H9 (cell line): Measurements from ENCODE around the gene LKAAEAR1. TPM values are rescaled to one million over a fixed set of nuclear protein-coding genes. Genes with fewer than 3 reads are reported as not detected.
"Not testable (repeated sequence)": the region's sequence is repeated elsewhere in the genome, so short reads cannot be mapped to it uniquely, and the experiment has no call there.

Source experiments
- DNase-seq: peaks from one replicate; pipeline ENCODE4 v3.0.0-alpha.2; 2017
- H2AFZ ChIP-seq: one replicate; pipeline ENCODE4 v1.6.1; 2013; ENCODE audit warnings: mild to moderate bottlenecking, low read length, control low read depth, moderate library complexity
- H2AK5ac ChIP-seq: 2 replicates; pipeline ENCODE4 v1.6.1; 2013; ENCODE audit warnings: low read length, control low read depth, mixed read lengths; ENCODE audit not compliant: insufficient read length
- H2BK120ac ChIP-seq: one replicate; pipeline ENCODE4 v1.6.1; 2013; ENCODE audit warnings: low read depth, mild to moderate bottlenecking, low read length, control low read depth, inconsistent platforms; ENCODE audit not compliant: poor library complexity, severe bottlenecking
- H2BK12ac ChIP-seq: 2 replicates; pipeline ENCODE4 v1.6.1; 2013; ENCODE audit warnings: low read length, control low read depth, mixed read lengths, low read depth; ENCODE audit not compliant: insufficient read length
- H2BK15ac ChIP-seq: 2 replicates; pipeline ENCODE4 v1.6.1; 2013; ENCODE audit warnings: low read depth, low read length, control low read depth
- H2BK20ac ChIP-seq: one replicate; pipeline ENCODE4 v1.6.1; 2013; ENCODE audit warnings: low read depth, mild to moderate bottlenecking, low read length, control low read depth, inconsistent platforms; ENCODE audit not compliant: poor library complexity, severe bottlenecking
- H2BK5ac ChIP-seq: 2 replicates; pipeline ENCODE4 v1.6.1; 2013; ENCODE audit warnings: low read length, control low read depth, mixed read lengths; ENCODE audit not compliant: insufficient read length
- H3K14ac ChIP-seq: 2 replicates; pipeline ENCODE4 v1.6.1; 2013; ENCODE audit warnings: low read length, control low read depth; ENCODE audit not compliant: insufficient read depth
- H3K18ac ChIP-seq: 2 replicates; pipeline ENCODE4 v1.6.1; 2013; ENCODE audit warnings: low read depth, mild to moderate bottlenecking, mixed read lengths, low read length, control low read depth; ENCODE audit not compliant: insufficient read length
- H3K23ac ChIP-seq: 2 replicates; pipeline ENCODE4 v1.6.1; 2013; ENCODE audit warnings: low read length, control low read depth, mixed read lengths, low read depth; ENCODE audit not compliant: insufficient read length
- H3K23me2 ChIP-seq: 2 replicates; pipeline ENCODE4 v1.6.1; 2013; ENCODE audit warnings: low read depth, mild to moderate bottlenecking, mixed read lengths, low read length, control low read depth; ENCODE audit not compliant: insufficient read length, poor library complexity, severe bottlenecking
- H3K27ac ChIP-seq: 2 replicates; pipeline ENCODE4 v1.5.1; 2013; ENCODE audit warnings: low read length, control low read depth, mixed read lengths, low read depth; ENCODE audit not compliant: insufficient read length
- H3K27me3 ChIP-seq: 2 replicates; pipeline ENCODE4 v1.6.1; 2013; ENCODE audit warnings: low read length, control low read depth, inconsistent platforms; ENCODE audit not compliant: insufficient read depth
- H3K4ac ChIP-seq: 2 replicates; pipeline ENCODE4 v1.6.1; 2013; ENCODE audit warnings: low read depth, mild to moderate bottlenecking, control low read depth, inconsistent platforms, low read length, moderate library complexity
- H3K4me1 ChIP-seq: 2 replicates; pipeline ENCODE4 v1.6.1; 2013; ENCODE audit warnings: low read length, control low read depth, inconsistent platforms; ENCODE audit not compliant: insufficient read depth
- H3K4me2 ChIP-seq: 2 replicates; pipeline ENCODE4 v1.6.1; 2013; ENCODE audit warnings: low read length, control low read depth, mixed read lengths; ENCODE audit not compliant: insufficient read length, insufficient read depth
- H3K56ac ChIP-seq: 2 replicates; pipeline ENCODE4 v1.6.1; 2013; ENCODE audit warnings: low read depth, mild to moderate bottlenecking, mixed read lengths, low read length, control low read depth; ENCODE audit not compliant: insufficient read length
- H3K79me1 ChIP-seq: 2 replicates; pipeline ENCODE4 v1.6.1; 2013; ENCODE audit warnings: low read depth, mild to moderate bottlenecking, moderate library complexity, low read length, control low read depth, inconsistent platforms; ENCODE audit not compliant: insufficient read depth, poor library complexity, severe bottlenecking
- H3K79me2 ChIP-seq: 2 replicates; pipeline ENCODE4 v1.6.1; 2013; ENCODE audit warnings: low read length, control low read depth, inconsistent platforms; ENCODE audit not compliant: insufficient read depth
- H3K9ac ChIP-seq: 2 replicates; pipeline ENCODE4 v1.6.1; 2013; ENCODE audit warnings: low read length, control low read depth, mixed read lengths; ENCODE audit not compliant: insufficient read length; ENCODE audit errors: extremely low read depth
- H3K9me3 ChIP-seq: one replicate; pipeline ENCODE4 v1.6.1; 2013; ENCODE audit warnings: low read depth, low read length, inconsistent platforms; ENCODE audit not compliant: control insufficient read depth
- H3T11ph ChIP-seq: one replicate; pipeline ENCODE4 v1.6.1; 2013; ENCODE audit warnings: mild to moderate bottlenecking, low read length, control low read depth, inconsistent platforms
- H4K20me1 ChIP-seq: one replicate; pipeline ENCODE4 v1.6.1; 2013; ENCODE audit not compliant: control insufficient read depth, insufficient read length, insufficient read depth
- H4K5ac ChIP-seq: 2 replicates; pipeline ENCODE4 v1.6.1; 2013; ENCODE audit warnings: low read depth, mild to moderate bottlenecking, mixed read lengths, low read length, control low read depth; ENCODE audit not compliant: insufficient read length
- H4K8ac ChIP-seq: replicated peaks from 2 replicates; pipeline ENCODE4 v1.6.1; 2013; ENCODE audit warnings: low read length, control low read depth, mixed read lengths, low read depth; ENCODE audit not compliant: insufficient read length
- H4K91ac ChIP-seq: 2 replicates; pipeline ENCODE4 v1.6.1; 2013; ENCODE audit warnings: low read depth, mild to moderate bottlenecking, moderate library complexity, mixed read lengths, low read length, control low read depth; ENCODE audit not compliant: insufficient read length
- H3K27ac Mint-ChIP-seq, 3 experiments: 2 replicates in 2 of 3; 3 replicates in 1 of 3; pipeline ENCODE4 v1.8.0; 2020 to 2021; ENCODE audit warnings: mixed read lengths in 3 of 3, mild to moderate bottlenecking in 1 of 3, moderate library complexity in 1 of 3
- H3K27me3 Mint-ChIP-seq: 2 replicates; pipeline ENCODE4 v1.8.0; 2021; ENCODE audit warnings: low read depth, mild to moderate bottlenecking, moderate library complexity, mixed read lengths
- H3K36me3 Mint-ChIP-seq, 3 experiments: 2 replicates in 2 of 3; 3 replicates in 1 of 3; pipeline ENCODE4 v1.8.0; 2020 to 2021; ENCODE audit warnings: low read depth in 3 of 3, mixed read lengths in 3 of 3; ENCODE audit not compliant: insufficient read depth in 1 of 3
- H3K4me1 Mint-ChIP-seq, 2 experiments: 2 replicates each; pipeline ENCODE4 v1.8.0; 2020; ENCODE audit warnings: mixed read lengths in 2 of 2
- H3K4me3 Mint-ChIP-seq, 2 experiments: 2 replicates in 1 of 2; 3 replicates in 1 of 2; pipeline ENCODE4 v1.8.0; 2020 to 2021; ENCODE audit warnings: mild to moderate bottlenecking in 2 of 2, mixed read lengths in 2 of 2, moderate library complexity in 1 of 2
- H3K9me3 Mint-ChIP-seq, 2 experiments: 2 replicates in 1 of 2; 3 replicates in 1 of 2; pipeline ENCODE4 v1.8.0; 2020; ENCODE audit warnings: mild to moderate bottlenecking in 2 of 2, mixed read lengths in 2 of 2, moderate library complexity in 1 of 2
- WGBS: extraction: QIAGEN DNeasy Blood & Tissue Kit; methylation state at CpG from one replicate; pipeline ENCODE4 v1.1.7; 2013; ENCODE audit warnings: missing lambda C conversion rate, low lambda C conversion rate, mixed read lengths; ENCODE audit not compliant: insufficient read length; ENCODE audit errors: extremely low coverage; 5-methylcytosine and 5-hydroxymethylcytosine counted together
- total RNA-seq: library from RNA; stranded (reverse); gene quantifications from 2 replicates; pipeline ENCODE4 v1.2.1, GENCODE V29; 2021
- TF ChIP-seq, protein P1 (sequence below): fragments of 200-600 bp; sonication (generic); conservative IDR thresholded peaks from 3 replicates; pipeline ENCODE4 v1.8.0; 2021; ENCODE audit warnings: antibody characterized with exemption, mild to moderate bottlenecking

Gene LKAAEAR1
- total RNA-seq, 1 experiment from 2014 or later: 0.39 TPM

- no peaks in the 10 kb centered on the region for H3K79me1 ChIP-seq
- DNase-seq: no peak
- no peak overlapping the region for H3K14ac ChIP-seq
- H3K79me2 ChIP-seq: no peaks in the 10 kb centered on the region
- Mint-ChIP-seq H3K4me1 (peaks cover 6 to 13% of the 10 kb centered on the region in 2 experiments), H3K27ac (no peak overlapping the region; a peak in 1 of 7 replicates), H3K4me3 (no peak overlapping the region; a peak in 1 of 5 replicates), H3K9me3 (peaks cover 4 to 7% of the 10 kb centered on the region in 2 experiments; a peak in 4 of 5 replicates), H3K27me3 (peaks cover 44% of the 10 kb centered on the region), H3K36me3 (no peaks in the 10 kb centered on the region)
- no peak overlapping the region for H3K4ac ChIP-seq
- H3K27me3 ChIP-seq: no peaks in the 10 kb centered on the region; the same call in 1 of the 2 replicates
- H2BK5ac ChIP-seq: no peak overlapping the region
- H3K23ac ChIP-seq: no peak overlapping the region
- H3K4me1 ChIP-seq: no peaks in the 10 kb centered on the region; the same call in 1 of the 2 replicates
- no peak overlapping the region for H2BK120ac ChIP-seq
- TF ChIP-seq, protein P1, sequence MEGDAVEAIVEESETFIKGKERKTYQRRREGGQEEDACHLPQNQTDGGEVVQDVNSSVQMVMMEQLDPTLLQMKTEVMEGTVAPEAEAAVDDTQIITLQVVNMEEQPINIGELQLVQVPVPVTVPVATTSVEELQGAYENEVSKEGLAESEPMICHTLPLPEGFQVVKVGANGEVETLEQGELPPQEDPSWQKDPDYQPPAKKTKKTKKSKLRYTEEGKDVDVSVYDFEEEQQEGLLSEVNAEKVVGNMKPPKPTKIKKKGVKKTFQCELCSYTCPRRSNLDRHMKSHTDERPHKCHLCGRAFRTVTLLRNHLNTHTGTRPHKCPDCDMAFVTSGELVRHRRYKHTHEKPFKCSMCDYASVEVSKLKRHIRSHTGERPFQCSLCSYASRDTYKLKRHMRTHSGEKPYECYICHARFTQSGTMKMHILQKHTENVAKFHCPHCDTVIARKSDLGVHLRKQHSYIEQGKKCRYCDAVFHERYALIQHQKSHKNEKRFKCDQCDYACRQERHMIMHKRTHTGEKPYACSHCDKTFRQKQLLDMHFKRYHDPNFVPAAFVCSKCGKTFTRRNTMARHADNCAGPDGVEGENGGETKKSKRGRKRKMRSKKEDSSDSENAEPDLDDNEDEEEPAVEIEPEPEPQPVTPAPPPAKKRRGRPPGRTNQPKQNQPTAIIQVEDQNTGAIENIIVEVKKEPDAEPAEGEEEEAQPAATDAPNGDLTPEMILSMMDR: no peak
- H2BK15ac ChIP-seq: no peak overlapping the region
- no peak overlapping the region for H4K5ac ChIP-seq
- H3K18ac ChIP-seq: no peak overlapping the region
- no peak overlapping the region for H4K91ac ChIP-seq
- no peaks in the 10 kb centered on the region for H3K9me3 ChIP-seq
- no peak overlapping the region for H2AFZ ChIP-seq
- H2BK12ac ChIP-seq: no peak overlapping the region
- H4K20me1 ChIP-seq: no peaks in the 10 kb centered on the region
- H3T11ph ChIP-seq: no peak overlapping the region
- no peaks in the 10 kb centered on the region for H3K23me2 ChIP-seq
- no peak overlapping the region for H3K4me2 ChIP-seq
- no peak overlapping the region for H4K8ac ChIP-seq
- H3K9ac ChIP-seq: no peak overlapping the region
- no peak overlapping the region for H2BK20ac ChIP-seq
- no peak overlapping the region for H2AK5ac ChIP-seq
- H3K27ac ChIP-seq: no peak overlapping the region
- no peak overlapping the region for H3K56ac ChIP-seq
- WGBS: no CpG with 5 or more reads among the region's 10 CpGs
Measured at GRCh38 chr20:64090165-64090564, 6.0 kb upstream of the LKAAEAR1 start.

- H3K27ac ChIP-seq, H3K79me2 ChIP-seq, H3K36me3 Mint-ChIP-seq, H2BK120ac ChIP-seq, H3K4me1 ChIP-seq, H4K5ac ChIP-seq, H3K9me3 Mint-ChIP-seq, H3K9ac ChIP-seq, H2BK12ac ChIP-seq, H3K79me1 ChIP-seq, H3K4ac ChIP-seq, H3K27ac Mint-ChIP-seq, H3K14ac ChIP-seq, H4K8ac ChIP-seq, H2AFZ ChIP-seq, H4K20me1 ChIP-seq, H3K9me3 ChIP-seq, H3K27me3 ChIP-seq, H3K4me2 ChIP-seq, H3K23ac ChIP-seq, H2BK5ac ChIP-seq, H4K91ac ChIP-seq, H2BK20ac ChIP-seq, H3T11ph ChIP-seq, H3K23me2 ChIP-seq, DNase-seq, H2AK5ac ChIP-seq, H3K18ac ChIP-seq, H3K56ac ChIP-seq, H2BK15ac ChIP-seq: not testable (repeated sequence)
- Mint-ChIP-seq H3K4me3 (peak overlapping the region in 1 of 2 experiments; percentile 1; a peak in 1 of 5 replicates), H3K4me1 (peaks cover 9 to 20% of the 10 kb centered on the region in 2 experiments), H3K27me3 (peaks cover 54% of the 10 kb centered on the region)
Measured at GRCh38 chr20:64088586-64088985, 4.4 kb upstream of the LKAAEAR1 start.
